Measurements from ENCODE around the gene CLDN9. TPM values are rescaled to one million over a fixed set of nuclear protein-coding genes. Genes with fewer than 3 reads are reported as not detected.

CLDN9 gene
- polyA plus RNA-seq, 2 of the 4 experiments (the other 2 are of a cell fraction), result 0.03 to 0.06 TPM

GRCh38 chr16:2979669-2980226 lies 33.0 kb upstream of the CLDN9 start:
- ChIA-PET POLR2A (interaction anchor here (0.8 to 2.2 kb wide), 4 partner anchors 7 to 41 kb away, joined by 3 to 13 read pairs (median 6); partner anchors contain the start of genes KREMEN2, PAQR4 and TNFRSF12A), CTCF (interaction anchor here (1.4 to 3.9 kb wide), 4 partner anchors 8 to 21 kb away, joined by 4 to 27 read pairs (median 13); partner anchors contain the start of gene PAQR4)
- no peak for DNase-seq (ENCODE audit: low read depth in 1 of 2, low spot score in 1 of 2)
- ATAC-seq, result peak; percentile 14 to 37; a peak in 3 of 6 replicates
- no peaks in the 10 kb centered on the region for H3K9me3 ChIP-seq
- peaks cover 18% of the 10 kb centered on the region; the same call in 2 of the 3 replicates for H3K4me1 ChIP-seq
- FAIRE-seq, result no peak
- no peak for TF ChIP-seq JUNB (IDR thresholded peaks at IDR 0.05)
- no peak for TF ChIP-seq CBX8 (IDR thresholded peaks at IDR 0.05)
- TF ChIP-seq HEYL (CRISPR knock-in tag; IDR thresholded peaks at IDR 0.05), result no peak
- no peak for TF ChIP-seq POLR2A (IDR thresholded peaks at IDR 0.05; ENCODE audit: low read length)
- TF ChIP-seq REST (IDR thresholded peaks at IDR 0.05), result no peak
- 0 out of 2 replicates have a peak, but pooled peaks have one; percentile 16 for TF ChIP-seq PBX3 (IDR thresholded peaks at IDR 0.05)
- TF ChIP-seq CHD2 (IDR thresholded peaks at IDR 0.05; ENCODE audit: low read length, partially characterized antibody), result no peak
- TF ChIP-seq TP53 (CRISPR knock-in tag; IDR thresholded peaks at IDR 0.05), result no peak
- H3K27ac ChIP-seq, result peak overlapping the region; percentile 91 to 95
- WGBS (ENCODE audit: missing lambda C conversion rate), result 4% methylated on average over 24 of the region's 43 CpGs
- H3K4me3 ChIP-seq, result peak overlapping the region; percentile 71
- H3K4me2 ChIP-seq, result peak overlapping the region; percentile 85

GRCh38 chr16:2980227-2981176 lies 32.2 kb upstream of the CLDN9 start, which contains the start of gene PKMYT1:
PKMYT1 (minus strand) TSS chr16:2980446; CDS start chr16:2979657, 789 bp downstream.
- no peaks in the 10 kb centered on the region for H3K9me3 ChIP-seq
- peak within 1 kb of the TSS; percentile 91 to 95 for H3K27ac ChIP-seq
- peak; percentile 70 to 82 for ATAC-seq
- POLR2A ChIA-PET, result interaction anchor here (0.6 to 2.2 kb wide), 5 partner anchors 8 to 44 kb away, joined by 3 to 13 read pairs (median 4); partner anchors contain the start of genes KREMEN2, PAQR4 and TNFRSF12A
- peak; percentile 85 to 98 for DNase-seq (ENCODE audit: low read depth in 1 of 2, low spot score in 1 of 2)
- 14% methylated on average over 48 of the region's 91 CpGs for WGBS (ENCODE audit: missing lambda C conversion rate)
- CTCF ChIA-PET, result interaction anchor here (0.6 to 3.9 kb wide), 10 partner anchors 9 to 149 kb away, joined by 3 to 27 read pairs (median 4); partner anchors contain the start of gene PAQR4
- FAIRE-seq, result no peak
- H3K4me3 ChIP-seq, result peak within 1 kb of the TSS; percentile 71
- H3K4me1 ChIP-seq, result peaks cover 18% of the 10 kb centered on the region; the same call in 2 of the 3 replicates
- H3K4me2 ChIP-seq, result peak within 1 kb of the TSS; percentile 85
- TF ChIP-seq PBX3 (IDR thresholded peaks at IDR 0.05), result no peak
- TF ChIP-seq FOXS1 (CRISPR knock-in tag; IDR thresholded peaks at IDR 0.05), result no peak
- TF ChIP-seq SMC3 (IDR thresholded peaks at IDR 0.05), result no peak
- no peak for TF ChIP-seq HDAC2 (IDR thresholded peaks at IDR 0.05)
- TF ChIP-seq POLR2A (IDR thresholded peaks at IDR 0.05; ENCODE audit: low read length), result peak; percentile 92
- peak; percentile 96 for TF ChIP-seq ZFP36 (IDR thresholded peaks at IDR 0.05; ENCODE audit: borderline replicate concordance, partially characterized antibody)
- no peak for TF ChIP-seq MAZ (IDR thresholded peaks at IDR 0.05; ENCODE audit: borderline replicate concordance, low read depth, low read length)
- TF ChIP-seq HEYL (CRISPR knock-in tag; IDR thresholded peaks at IDR 0.05), result no peak
- no peak for TF ChIP-seq TP53 (CRISPR knock-in tag; IDR thresholded peaks at IDR 0.05)
- no peak for TF ChIP-seq ZSCAN20 (CRISPR knock-in tag; IDR thresholded peaks at IDR 0.05)
- no peak for TF ChIP-seq FOSB (CRISPR knock-in tag; IDR thresholded peaks at IDR 0.05)
- TF ChIP-seq CEBPB (IDR thresholded peaks at IDR 0.05), result no peak
- TF ChIP-seq USF2 (IDR thresholded peaks at IDR 0.05), result no peak
- TF ChIP-seq NR3C1 (IDR thresholded peaks at IDR 0.05), result no peak
- TF ChIP-seq RNF2 (IDR thresholded peaks at IDR 0.05; ENCODE audit: borderline replicate concordance, low read depth), result no peak
- TF ChIP-seq HMGXB4 (CRISPR knock-in tag; IDR thresholded peaks at IDR 0.05; ENCODE audit: borderline replicate concordance), result no peak
- peak; percentile 63; the same call in 1 of the 2 replicates for TF ChIP-seq E2F6 (IDR thresholded peaks at IDR 0.05; ENCODE audit: borderline replicate concordance, low read depth)
- TF ChIP-seq RAD21 (conservative IDR thresholded peaks at IDR 0.05 in 1 of 2, IDR thresholded peaks at IDR 0.05 in 1 of 2), result no peak
- TF ChIP-seq HOXB5 (CRISPR knock-in tag; IDR thresholded peaks at IDR 0.05), result no peak
- TF ChIP-seq KDM1A (IDR thresholded peaks at IDR 0.05; ENCODE audit: low read depth), result no peak

Measured in A549 (cell line).